ENCODE data around the gene OTOA. TPM values are rescaled to one million over a fixed set of nuclear protein-coding genes. Genes with fewer than 3 reads are reported as not detected.

The OTOA gene
- total RNA-seq, 4 donors from 2014 or later = not detected

- H3K4me3 ChIP-seq = no peak overlapping the region
- H3K36me3 ChIP-seq = no peaks in the 10 kb centered on the region
- H3K9me3 ChIP-seq = no peaks in the 10 kb centered on the region
- no peaks in the 10 kb centered on the region for H3K27me3 ChIP-seq
- no peak overlapping the region for H3K27ac ChIP-seq
- TF ChIP-seq POLR2A (IDR thresholded peaks at IDR 0.05) (no peak), CTCF (IDR thresholded peaks at IDR 0.05) (no peak)
- no peak for DNase-seq
- no peaks in the 10 kb centered on the region for H3K4me1 ChIP-seq
These were observed 30.8 kb downstream of the OTOA start for GRCh38 chr16:21694609-21695008.

GRCh38 chr16:21697032-21697431 is 33.3 kb downstream of the OTOA start:
- H3K27me3 ChIP-seq = no peaks in the 10 kb centered on the region
- DNase-seq = no peak
- TF ChIP-seq POLR2A (IDR thresholded peaks at IDR 0.05) (no peak), CTCF (IDR thresholded peaks at IDR 0.05) (no peak)
- H3K4me1 ChIP-seq = no peaks in the 10 kb centered on the region
- H3K27ac ChIP-seq = no peak overlapping the region
- H3K36me3 ChIP-seq = no peaks in the 10 kb centered on the region
- H3K4me3 ChIP-seq = no peak overlapping the region
- no peaks in the 10 kb centered on the region for H3K9me3 ChIP-seq

DNA sequence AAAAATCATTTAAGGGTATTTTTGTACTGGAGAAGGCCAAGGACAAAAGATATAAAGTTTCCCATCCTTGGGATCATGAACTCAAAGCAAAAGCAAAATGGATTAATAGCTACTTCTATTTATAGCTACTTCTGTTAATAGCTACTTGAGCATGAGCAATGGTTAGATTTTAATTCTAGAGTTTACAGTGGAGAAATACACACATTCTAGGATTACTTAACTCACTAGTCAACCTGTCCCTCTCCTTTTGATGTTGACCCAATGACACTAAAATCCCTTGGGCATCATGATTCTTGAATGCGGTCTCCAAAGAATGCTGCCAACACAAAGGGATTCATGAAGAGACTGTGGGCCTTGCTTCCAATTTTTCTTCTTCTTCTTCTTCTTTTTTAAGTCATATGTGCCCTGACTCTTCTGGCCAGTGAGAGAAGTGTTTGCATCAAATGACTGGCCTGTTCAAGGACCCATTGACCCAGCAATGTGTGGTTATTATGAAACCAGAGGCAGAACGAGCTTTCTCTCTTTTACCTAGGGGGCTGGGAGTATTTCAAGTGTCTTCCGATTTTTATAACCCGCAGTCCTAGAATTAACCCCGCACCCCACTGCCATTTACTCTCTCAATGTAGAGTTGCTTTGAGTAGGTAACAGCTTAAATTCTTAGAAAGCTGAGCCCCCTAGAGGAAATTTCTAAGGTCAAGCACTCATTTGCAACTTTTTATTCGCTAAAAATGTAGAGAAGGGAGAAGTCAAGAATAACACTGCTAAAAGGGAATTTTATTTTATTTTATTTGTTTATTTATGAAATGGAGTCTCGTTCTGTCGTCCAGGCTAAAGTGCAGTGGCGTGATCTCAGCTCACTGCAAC is 34.6 kb downstream of the OTOA start:
- DNase-seq = no peak
- no peak overlapping the region for H3K4me3 ChIP-seq
- H3K9me3 ChIP-seq = no peaks in the 10 kb centered on the region
- H3K27ac ChIP-seq = no peak overlapping the region
- no peaks in the 10 kb centered on the region for H3K27me3 ChIP-seq
- no peak for TF ChIP-seq CTCF (IDR thresholded peaks at IDR 0.05)
- no peak for TF ChIP-seq POLR2A (IDR thresholded peaks at IDR 0.05)
- no peaks in the 10 kb centered on the region for H3K36me3 ChIP-seq
- no peaks in the 10 kb centered on the region for H3K4me1 ChIP-seq

DNA sequence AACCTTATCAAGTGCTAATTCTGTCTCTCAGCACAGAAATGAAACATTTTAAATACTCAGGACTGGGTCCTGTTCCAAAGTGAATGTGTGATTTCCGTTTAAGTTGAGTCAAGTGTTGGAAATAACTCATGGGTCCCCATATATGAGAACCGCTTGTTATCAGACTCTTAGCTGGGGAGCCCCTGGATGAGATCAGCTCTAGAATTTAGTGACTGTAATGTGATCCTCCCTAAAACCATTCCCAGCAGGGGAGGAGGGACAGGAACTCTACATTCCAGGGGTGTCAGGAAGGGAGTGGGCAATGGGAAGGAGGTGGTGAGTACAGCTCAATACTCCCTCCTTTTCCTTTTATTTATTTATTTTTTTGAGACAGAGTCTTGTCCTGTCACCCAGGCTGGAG is 37.5 kb downstream of the OTOA start:
- H3K4me3 ChIP-seq = no peak overlapping the region
- DNase-seq = no peak
- H3K36me3 ChIP-seq = no peaks in the 10 kb centered on the region
- no peak overlapping the region for H3K27ac ChIP-seq
- H3K4me1 ChIP-seq = no peaks in the 10 kb centered on the region
- H3K27me3 ChIP-seq = no peaks in the 10 kb centered on the region
- H3K9me3 ChIP-seq = no peaks in the 10 kb centered on the region
- TF ChIP-seq CTCF (IDR thresholded peaks at IDR 0.05) = no peak
- TF ChIP-seq POLR2A (IDR thresholded peaks at IDR 0.05) = no peak

DNA sequence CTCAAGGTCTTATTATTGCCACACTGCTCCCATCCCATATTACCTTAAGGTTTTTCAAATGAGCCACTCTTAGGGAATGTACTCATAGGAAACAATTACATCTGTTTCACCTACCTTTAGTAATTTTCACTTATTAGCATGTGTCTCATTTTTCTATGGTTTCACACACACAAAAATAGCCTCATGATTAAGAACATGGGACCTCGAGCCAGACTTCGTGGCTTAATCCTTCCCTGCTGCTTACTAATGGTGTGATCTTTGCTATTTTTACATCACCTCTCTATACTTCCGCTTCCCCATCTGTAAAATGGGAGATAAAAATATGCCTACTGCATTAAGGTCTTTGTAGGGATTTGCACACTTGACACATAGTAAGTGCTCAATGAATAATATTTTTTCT is 38.5 kb downstream of the OTOA start:
- Histone ChIP-seq H3K27me3 (no peaks in the 10 kb centered on the region), H3K4me3 (no peak overlapping the region), H3K27ac (no peak overlapping the region), H3K4me1 (no peaks in the 10 kb centered on the region), H3K36me3 (no peaks in the 10 kb centered on the region), H3K9me3 (no peaks in the 10 kb centered on the region)
- no peak for DNase-seq
- TF ChIP-seq POLR2A (IDR thresholded peaks at IDR 0.05) (no peak), CTCF (IDR thresholded peaks at IDR 0.05) (no peak)
